GM19328 (cell line): ENCODE results near the gene ADCYAP1R1.
"Not testable (repeated sequence)": the region's sequence is repeated elsewhere in the genome, so short reads cannot be mapped to it uniquely, and the experiment has no call there.

ENCODE experiments used
- ATAC-seq: cut with Tn5 transposase; IDR thresholded peaks from one replicate; pipeline ENCODE4 v1.9.1; 2021; ENCODE audit warnings: mild to moderate bottlenecking, moderate library complexity; ENCODE audit not compliant: unreplicated experiment

Gene ADCYAP1R1

GRCh38 chr7:31126976-31127375 is 74.9 kb downstream of the ADCYAP1R1 start:
- no peak for ATAC-seq

DNA sequence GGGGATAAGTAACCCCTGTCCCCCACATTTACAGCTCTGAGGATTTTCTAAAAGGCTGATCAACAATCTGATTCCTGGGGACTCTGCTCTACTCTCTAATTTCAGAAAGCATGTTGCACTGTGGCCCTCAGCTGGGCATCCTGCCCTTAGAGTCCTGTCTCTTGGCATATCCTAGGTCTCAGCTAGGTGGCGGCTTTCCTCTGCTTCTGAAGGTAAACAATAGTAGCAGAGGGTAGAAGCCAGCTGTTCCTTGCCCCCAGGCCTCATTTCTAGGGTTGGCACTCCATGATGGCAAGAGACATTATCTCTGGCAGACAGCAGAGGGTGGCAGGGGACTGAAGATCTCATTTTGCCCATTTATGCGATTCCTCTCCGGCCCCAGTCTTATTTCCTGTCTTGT is 77.0 kb downstream of the ADCYAP1R1 start:
- no peak for ATAC-seq

DNA sequence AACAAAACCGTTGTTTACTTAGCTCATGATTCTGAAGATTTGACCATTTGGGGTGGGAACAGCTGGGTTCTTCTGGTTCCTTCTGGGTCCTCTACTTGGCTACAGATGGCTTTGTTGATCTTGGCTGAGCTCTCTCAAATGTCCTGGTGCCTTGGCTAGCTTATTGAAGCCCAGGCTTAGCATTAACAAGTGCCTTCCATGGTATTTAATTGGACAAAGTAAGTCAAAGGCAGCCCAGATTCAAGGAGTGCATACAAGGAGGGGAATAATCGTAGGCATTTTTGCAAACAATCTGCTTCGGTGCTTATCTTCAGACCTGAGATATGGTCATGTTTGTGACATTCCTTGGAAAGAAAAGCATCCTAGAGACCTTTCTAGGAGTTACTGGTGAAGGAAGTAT is 81.4 kb downstream of the ADCYAP1R1 start:
- no peak for ATAC-seq

- ATAC-seq: peak; percentile 84
Observed at GRCh38 chr7:31134246-31135188, 82.4 kb downstream of the ADCYAP1R1 start.

- ATAC-seq: no peak
Observed at GRCh38 chr7:31137234-31137633, 85.1 kb downstream of the ADCYAP1R1 start.

GRCh38 chr7:31145339-31145738 is 93.2 kb downstream of the ADCYAP1R1 start:
- no peak for ATAC-seq

- ATAC-seq: no peak
Observed at GRCh38 chr7:31146030-31146429, 93.9 kb downstream of the ADCYAP1R1 start.

DNA sequence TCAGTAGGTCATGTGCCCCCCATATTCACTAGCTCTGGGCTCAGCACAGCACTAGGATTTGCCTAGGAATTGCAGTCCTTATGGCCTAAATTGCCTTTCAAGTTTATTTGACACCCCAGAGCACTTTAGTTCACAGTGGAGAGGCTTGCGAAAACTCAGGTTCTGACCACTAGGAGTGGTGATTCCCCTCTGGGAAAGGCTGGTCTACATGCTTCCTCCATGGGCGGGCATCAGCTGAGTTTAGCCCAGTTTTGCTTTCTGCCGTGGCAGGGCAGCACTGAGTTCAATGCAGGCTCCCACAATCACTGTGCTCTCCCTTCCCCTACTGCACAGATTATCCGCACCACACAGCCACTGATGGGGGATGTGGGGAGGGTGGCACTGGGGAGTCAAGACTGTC is 94.4 kb downstream of the ADCYAP1R1 start:
- no peak for ATAC-seq

DNA sequence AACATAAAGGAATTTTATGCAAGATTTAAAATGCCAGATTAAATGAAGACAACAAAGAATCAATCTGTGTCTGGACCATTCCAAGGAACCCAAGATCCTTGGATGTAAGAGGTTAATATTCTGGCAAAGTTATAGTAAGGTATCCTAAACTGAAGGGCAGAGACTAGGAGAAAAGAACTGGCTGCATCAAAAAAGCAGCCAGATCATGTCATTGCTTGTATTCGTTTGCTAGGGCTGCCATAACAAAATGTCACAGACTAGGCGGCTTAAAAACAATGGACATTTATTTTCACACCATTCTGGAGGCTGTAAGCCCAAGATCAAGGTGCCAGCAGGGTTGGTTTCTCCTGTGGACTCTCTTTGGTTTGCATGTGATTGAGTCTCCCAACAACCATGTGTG is 99.7 kb downstream of the ADCYAP1R1 start:
- no peak for ATAC-seq

- not testable (repeated sequence) for ATAC-seq
Observed at GRCh38 chr7:31153318-31153717, 101.2 kb downstream of the ADCYAP1R1 start.

- no peak for ATAC-seq
Observed at GRCh38 chr7:31160941-31161340, 108.8 kb downstream of the ADCYAP1R1 start.
